HG02759 (cell line): Measurements from ENCODE around the gene SLIT1.

Experiments
- ATAC-seq: cut with Tn5 transposase; IDR thresholded peaks from one replicate; pipeline ENCODE4 v1.9.1; 2021; ENCODE audit warnings: mild to moderate bottlenecking, moderate library complexity; ENCODE audit not compliant: unreplicated experiment

SLIT1 gene

DNA sequence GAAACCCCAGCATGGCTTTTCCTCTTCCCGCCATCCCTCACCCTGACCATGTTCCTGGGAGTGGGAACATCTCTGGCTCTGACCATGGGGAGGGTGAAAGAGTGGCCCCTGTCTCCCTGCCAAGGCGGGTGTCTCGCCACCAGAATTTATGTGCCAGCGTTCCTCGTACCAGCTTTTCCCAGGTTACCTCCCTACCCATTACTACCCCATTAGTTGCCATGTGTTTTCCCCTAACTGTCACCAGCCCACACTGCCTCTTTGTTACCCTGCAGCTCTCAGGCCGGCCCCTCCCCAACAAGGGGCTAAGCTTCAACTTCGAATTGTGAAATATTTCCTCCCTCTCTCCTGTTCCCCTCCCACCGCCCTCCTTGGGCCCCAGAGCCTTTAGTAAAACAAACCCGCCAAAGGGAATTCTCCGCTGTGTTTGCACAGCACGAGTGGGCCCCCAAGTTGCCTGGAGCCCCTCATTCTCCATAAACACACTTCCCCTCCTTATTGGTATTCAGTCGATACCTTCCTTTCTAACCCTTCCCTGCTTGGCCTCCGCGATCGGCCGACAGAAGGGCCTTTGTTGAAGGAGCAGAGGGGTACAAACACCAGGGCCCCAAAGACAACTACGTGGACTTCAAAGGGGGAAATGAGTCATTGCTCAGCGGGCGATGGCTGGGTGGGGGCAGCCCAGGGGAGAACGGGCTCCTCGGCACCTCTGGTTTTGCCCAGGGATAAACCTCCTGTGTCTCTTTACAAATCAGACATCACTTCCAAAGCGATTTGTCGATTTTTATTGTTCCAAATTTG lies 45.5 kb downstream of the SLIT1 start:
- no peak for ATAC-seq

- no peak for ATAC-seq
Measured at GRCh38 chr10:97139651-97140048, 46.1 kb downstream of the SLIT1 start.

DNA sequence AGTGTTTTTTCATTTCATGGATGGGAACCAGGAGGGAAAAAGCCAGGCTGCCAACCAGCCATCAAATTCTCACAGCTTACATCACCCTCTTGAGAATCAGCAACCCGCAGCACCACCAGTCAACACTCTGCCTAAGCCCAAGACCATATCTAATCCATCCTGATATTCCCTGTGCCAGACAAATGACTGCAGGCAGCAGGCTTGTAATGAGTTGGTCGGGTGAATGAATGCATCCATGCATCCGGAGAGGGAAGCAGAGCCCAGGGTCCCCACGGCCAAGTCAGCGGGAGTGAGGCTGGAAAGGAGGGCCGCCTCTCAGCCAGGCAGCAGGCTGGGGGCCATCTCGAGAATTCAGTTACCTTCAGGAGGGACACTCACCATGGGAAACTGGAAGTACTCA lies 46.9 kb downstream of the SLIT1 start:
- no peak for ATAC-seq

DNA sequence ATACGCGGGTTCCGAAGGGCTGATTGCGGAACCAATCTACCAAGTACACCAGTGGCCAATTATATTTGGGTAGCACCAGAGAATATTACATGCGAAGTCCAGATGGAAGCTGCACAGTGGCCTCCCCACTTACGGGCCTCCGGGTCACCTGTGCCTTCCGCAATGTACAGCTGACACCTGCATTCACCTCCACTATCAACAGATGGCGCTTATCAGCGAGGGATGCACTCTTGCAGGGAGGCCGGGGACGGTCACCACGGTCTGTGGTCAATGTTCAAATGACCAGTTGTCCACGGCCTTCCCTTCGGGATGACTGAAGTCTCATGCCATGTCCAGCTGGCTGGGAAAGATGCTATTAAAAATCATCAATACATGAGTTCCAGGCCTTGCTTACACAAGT lies 47.6 kb downstream of the SLIT1 start:
- no peak for ATAC-seq

DNA sequence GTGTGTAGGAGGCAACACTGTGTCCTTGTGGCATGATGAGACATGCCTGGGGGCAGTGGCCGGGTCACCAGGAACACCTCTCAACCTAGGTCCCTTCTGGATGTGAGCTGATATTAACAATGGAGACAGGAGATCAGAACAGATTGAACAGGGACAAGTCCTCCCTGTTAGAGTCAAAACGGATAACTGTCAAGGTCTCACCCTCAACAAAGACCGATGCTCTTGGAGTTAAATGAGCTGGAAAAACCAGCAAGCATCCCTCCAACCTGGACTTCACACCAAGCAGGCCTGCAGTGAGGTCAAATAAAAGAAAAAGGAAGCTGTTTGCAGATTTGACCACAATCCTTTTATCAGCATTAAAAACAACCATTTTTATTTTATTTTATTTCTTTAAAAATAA lies 49.0 kb downstream of the SLIT1 start:
- no peak for ATAC-seq

GRCh38 chr10:97135464-97135863 lies 50.3 kb downstream of the SLIT1 start:
- ATAC-seq: no peak

GRCh38 chr10:97134983-97135382 lies 50.8 kb downstream of the SLIT1 start:
- ATAC-seq: no peak

DNA sequence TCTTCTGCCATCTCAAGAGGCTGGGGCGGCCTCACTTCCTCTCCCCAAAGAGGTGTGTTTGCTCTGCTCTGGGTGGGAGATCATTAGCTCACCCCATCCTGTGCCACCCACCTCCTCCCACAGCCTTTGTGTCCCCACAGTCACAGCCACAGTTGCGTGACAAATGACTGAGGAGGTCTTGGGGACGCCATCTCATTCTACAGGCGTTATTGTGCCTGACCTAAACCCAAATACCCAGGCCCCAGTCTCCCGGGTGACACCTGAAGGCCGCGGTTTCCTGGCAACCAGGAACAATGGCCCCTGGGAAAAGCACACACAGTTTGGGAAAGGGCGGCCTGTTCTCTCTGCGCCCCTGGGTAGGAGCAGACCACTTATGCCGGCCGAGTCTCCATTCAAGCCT lies 51.6 kb downstream of the SLIT1 start:
- no peak for ATAC-seq

DNA sequence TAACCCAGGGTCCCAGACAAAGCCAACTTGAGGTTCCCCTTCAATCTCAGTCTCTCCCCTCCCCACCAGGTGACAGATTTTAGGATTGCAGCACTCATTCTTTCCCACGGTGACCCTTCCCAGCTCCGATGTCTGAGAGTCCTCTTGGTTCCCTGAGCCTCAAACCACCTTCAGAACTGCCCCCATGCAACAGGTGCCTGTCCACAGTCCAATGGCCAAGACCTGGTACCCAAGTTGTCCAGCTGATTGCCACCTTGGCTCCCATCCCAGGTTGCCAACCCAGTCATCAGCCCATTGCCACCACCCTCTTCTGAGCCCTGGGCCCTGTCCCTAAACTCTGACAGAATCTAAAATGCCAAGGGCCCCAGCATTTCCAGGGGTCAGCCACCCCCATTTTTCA lies 53.5 kb downstream of the SLIT1 start:
- no peak for ATAC-seq

DNA sequence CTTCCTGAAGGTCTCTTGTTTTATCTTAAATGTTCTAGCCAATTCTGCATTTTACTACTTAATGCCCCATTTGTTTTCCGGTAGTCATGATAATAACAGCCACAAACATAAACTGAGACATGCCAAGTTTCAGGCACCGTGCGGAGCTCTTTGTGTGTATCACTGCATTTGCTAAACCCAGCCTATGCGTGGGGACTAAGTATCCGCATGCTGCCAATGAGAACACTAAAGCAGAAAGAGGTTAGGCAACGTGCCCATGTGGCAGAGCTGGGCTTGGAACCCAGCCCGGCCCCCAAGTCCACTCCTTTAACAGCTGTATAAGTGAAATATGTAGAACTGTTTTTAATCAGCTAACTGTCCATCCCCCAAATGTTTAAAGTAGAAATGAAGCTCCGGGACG lies 54.1 kb downstream of the SLIT1 start:
- ATAC-seq: no peak

GRCh38 chr10:97131181-97131628 lies 54.6 kb downstream of the SLIT1 start:
- no peak for ATAC-seq

GRCh38 chr10:97129666-97130065 lies 56.1 kb downstream of the SLIT1 start:
- ATAC-seq: no peak

DNA sequence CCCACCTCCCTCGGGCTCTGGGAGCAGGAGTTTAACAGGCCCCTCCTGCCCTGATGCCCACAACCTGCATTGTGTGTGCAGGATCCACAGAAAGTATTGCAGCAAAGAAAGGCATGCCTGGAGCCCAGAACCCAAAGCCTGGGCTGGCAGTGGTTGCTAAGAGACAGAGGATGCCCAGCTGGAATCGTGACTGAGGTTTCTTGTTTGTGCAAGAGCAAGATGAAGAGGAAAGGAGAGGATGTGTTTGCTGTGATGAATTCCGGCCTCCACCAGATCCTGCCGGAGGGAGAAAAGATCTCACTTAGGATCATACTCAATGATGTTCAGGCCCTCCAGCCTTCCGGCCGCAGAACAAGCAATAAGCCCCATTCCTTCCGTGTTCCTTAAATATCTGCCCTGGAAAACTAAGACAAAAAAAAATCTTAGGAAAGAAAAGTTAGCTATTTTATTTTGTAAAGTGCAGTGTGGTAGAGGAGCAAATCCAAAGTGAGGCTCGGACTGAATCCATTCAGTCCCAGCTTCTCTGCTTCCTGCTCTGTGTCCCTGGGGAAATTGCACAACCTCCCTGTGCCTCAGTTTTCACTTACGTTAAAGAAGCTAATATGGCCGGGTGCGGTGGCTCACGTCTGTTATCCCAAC lies 57.1 kb downstream of the SLIT1 start:
- no peak for ATAC-seq

- no peak for ATAC-seq
Measured at GRCh38 chr10:97128039-97128492, 57.7 kb downstream of the SLIT1 start.

DNA sequence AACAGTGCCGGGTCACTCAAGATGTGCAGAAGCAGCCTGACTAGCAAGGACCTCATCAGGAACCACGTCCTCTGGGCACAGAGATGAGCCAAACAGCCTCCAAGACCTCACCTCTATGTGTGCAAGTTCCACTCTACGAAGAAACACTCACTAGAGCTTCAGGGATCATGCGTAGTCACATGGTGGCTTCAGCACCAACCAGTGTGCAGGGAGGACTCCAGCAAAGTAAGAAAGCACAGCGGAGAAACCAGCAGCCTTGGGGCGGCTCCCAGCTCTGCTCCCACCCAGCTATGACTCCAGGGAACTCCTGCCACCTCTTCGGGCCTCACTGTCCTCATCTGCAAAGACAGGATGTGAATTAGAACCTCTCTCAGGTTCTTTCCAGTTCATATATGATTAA lies 58.2 kb downstream of the SLIT1 start:
- ATAC-seq: no peak

DNA sequence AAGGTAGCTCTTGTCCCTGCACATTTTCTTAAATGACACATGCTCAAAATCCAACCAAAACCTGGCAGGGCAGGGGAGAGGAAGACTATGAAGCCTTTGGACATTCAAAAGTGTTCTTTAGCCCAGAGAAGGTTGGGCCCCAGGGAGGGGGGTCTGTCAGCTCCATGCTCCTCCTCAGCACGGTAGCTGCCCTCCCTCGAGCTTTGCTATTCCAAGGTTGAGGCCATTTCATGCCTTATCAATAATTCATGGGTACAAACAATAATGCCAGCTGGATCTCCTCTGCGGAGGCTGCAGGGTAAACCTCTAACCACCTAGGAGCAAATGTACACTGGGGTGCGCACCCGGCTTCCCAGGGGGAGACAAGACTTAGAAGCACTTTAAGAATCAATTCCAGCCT lies 61.5 kb downstream of the SLIT1 start:
- no peak for ATAC-seq

GRCh38 chr10:97123765-97124164 lies 62.0 kb downstream of the SLIT1 start:
- ATAC-seq: no peak

DNA sequence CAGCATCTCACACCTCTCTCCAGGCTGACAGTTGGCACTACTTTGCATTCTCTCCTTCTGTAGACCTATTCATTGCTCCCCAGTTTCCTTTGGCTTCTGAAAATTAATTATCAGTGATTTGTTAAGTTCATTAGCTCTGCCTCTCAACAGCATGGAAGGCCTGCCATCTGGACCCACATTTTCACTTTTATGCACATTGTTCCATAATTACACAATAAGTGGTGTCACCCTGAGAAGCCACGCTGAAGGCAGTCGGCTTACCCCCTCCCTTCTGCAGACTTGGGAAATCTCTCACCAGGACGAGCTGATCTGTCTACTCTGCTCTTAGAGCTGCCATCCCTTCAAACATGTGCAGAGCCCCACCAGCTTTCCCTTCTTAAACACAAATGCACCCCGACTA lies 64.7 kb downstream of the SLIT1 start:
- ATAC-seq: no peak

GRCh38 chr10:97120370-97120769 lies 65.4 kb downstream of the SLIT1 start:
- ATAC-seq: no peak

DNA sequence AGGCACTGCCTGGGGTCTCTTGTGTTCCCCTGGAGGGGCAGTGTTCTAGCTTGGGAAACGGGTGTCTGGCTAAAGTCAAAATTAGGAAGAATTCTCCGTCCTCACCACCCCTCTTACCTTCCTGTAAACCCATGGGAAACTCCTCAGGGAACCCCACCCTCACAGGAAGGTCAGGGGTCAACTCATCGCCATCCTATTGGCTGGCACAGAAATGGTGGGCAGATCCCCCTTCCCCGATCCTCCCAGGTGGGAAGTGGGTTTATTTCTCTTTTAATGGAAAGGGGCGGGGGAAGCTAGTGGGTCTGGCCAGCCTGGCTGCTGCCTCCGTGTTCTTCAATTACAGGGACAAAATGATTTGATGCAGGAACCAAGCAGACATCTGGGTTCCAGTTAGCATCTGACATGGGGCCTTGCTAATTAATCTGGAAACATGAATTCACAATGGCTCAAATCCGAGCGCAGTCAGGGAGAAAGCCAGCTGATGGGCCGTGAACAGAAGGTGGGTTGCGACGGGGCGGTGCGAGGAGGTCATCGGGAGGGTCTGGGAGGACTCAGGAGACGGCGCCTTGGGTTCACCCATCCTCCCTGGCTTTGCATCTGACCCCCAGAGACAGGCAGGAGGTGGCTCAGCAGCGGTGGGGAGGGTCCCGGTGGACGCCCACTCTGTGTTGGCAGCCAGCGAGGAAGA lies 66.6 kb downstream of the SLIT1 start:
- ATAC-seq: no peak

DNA sequence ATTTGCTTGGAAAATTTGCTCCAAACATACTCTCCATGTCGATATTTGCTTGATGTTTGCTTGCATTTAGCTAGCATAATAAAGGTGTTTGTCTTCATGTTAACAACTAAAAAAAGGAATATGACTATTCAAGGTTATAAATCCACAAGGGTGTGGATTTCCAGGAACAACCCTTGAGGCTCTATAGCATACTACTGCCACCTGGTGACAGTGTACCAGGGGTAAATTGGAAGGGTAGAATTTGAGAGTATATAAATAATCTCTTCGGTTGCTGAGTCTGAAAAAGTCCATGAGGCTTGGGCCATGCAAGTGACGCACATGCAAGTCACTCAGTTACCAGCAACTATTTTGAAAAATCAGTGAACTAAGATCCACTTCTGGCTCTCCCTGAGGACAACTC lies 68.4 kb downstream of the SLIT1 start:
- ATAC-seq: no peak
